Ovary (tissue), 3 donors: Measurements from ENCODE around the gene OMD.

Source experiments
- EP300 ChIP-seq: sonication (generic); formaldehyde crosslinking; IDR thresholded peaks from one replicate; pipeline ENCODE4 v1.6.1; 2017; ENCODE audit warnings: antibody characterized with exemption
- POLR2A ChIP-seq: fragments of 450-650 bp; IDR thresholded peaks from one replicate; pipeline ENCODE4 v1.6.1; 2017; ENCODE audit warnings: antibody characterized with exemption, mild to moderate bottlenecking, moderate library complexity
- TF ChIP-seq, protein P1 (sequence below), 3 donors: fragments of 450-650 bp in 2 of 3; fragments of 200-600 bp in 1 of 3; IDR thresholded peaks; one replicate each; pipeline versions ENCODE4 v1.5.1 to v1.8.0; 2016 to 2022; ENCODE audit warnings: antibody characterized with exemption in 3 of 3, mild to moderate bottlenecking in 1 of 3
- donor health status: DM: no; HTN: no; CAD: no.

- TF ChIP-seq, protein P1, sequence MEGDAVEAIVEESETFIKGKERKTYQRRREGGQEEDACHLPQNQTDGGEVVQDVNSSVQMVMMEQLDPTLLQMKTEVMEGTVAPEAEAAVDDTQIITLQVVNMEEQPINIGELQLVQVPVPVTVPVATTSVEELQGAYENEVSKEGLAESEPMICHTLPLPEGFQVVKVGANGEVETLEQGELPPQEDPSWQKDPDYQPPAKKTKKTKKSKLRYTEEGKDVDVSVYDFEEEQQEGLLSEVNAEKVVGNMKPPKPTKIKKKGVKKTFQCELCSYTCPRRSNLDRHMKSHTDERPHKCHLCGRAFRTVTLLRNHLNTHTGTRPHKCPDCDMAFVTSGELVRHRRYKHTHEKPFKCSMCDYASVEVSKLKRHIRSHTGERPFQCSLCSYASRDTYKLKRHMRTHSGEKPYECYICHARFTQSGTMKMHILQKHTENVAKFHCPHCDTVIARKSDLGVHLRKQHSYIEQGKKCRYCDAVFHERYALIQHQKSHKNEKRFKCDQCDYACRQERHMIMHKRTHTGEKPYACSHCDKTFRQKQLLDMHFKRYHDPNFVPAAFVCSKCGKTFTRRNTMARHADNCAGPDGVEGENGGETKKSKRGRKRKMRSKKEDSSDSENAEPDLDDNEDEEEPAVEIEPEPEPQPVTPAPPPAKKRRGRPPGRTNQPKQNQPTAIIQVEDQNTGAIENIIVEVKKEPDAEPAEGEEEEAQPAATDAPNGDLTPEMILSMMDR (IDR thresholded peaks at IDR 0.05): no peak
- TF ChIP-seq POLR2A: no peak
- no peak for TF ChIP-seq EP300
These were observed 22.3 kb upstream of the OMD start for GRCh38 chr9:92446536-92446935.
